Mammary epithelial cell (primary cell): ENCODE results near the gene CSH2.

Experiments used
- EZH2 ChIP-seq: IDR thresholded peaks from 2 replicates; pipeline ENCODE4 v1.6.1; 2012; ENCODE audit warnings: low read length, inconsistent platforms, borderline replicate concordance
- TF ChIP-seq, protein P1 (sequence below), 2 donors: IDR thresholded peaks in 1 of 2; conservative IDR thresholded peaks in 1 of 2; 2 replicates each; pipeline ENCODE4 v1.5.1; 2011 to 2012; ENCODE audit warnings: inconsistent platforms in 2 of 2, low read length in 2 of 2, mild to moderate bottlenecking in 2 of 2, control low read depth in 1 of 2, low read depth in 1 of 2; ENCODE audit not compliant: insufficient read depth in 1 of 2; ENCODE audit errors: extremely low read depth in 1 of 2

GRCh38 chr17:63854709-63855108, 18.8 kb downstream of the CSH2 start:
- TF ChIP-seq, protein P1, sequence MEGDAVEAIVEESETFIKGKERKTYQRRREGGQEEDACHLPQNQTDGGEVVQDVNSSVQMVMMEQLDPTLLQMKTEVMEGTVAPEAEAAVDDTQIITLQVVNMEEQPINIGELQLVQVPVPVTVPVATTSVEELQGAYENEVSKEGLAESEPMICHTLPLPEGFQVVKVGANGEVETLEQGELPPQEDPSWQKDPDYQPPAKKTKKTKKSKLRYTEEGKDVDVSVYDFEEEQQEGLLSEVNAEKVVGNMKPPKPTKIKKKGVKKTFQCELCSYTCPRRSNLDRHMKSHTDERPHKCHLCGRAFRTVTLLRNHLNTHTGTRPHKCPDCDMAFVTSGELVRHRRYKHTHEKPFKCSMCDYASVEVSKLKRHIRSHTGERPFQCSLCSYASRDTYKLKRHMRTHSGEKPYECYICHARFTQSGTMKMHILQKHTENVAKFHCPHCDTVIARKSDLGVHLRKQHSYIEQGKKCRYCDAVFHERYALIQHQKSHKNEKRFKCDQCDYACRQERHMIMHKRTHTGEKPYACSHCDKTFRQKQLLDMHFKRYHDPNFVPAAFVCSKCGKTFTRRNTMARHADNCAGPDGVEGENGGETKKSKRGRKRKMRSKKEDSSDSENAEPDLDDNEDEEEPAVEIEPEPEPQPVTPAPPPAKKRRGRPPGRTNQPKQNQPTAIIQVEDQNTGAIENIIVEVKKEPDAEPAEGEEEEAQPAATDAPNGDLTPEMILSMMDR (conservative IDR thresholded peaks at IDR 0.05 in 1 of 2, IDR thresholded peaks at IDR 0.05 in 1 of 2; ENCODE audit: extremely low read depth in 1 of 2, insufficient read depth in 1 of 2, low read depth in 1 of 2, low read length in 2 of 2) = no peak
- TF ChIP-seq EZH2 = no peak
